Kidney tubule cell (primary cell): ENCODE data around the gene ERC2.

ENCODE experiments used
- DNase-seq: peaks from one replicate; pipeline ENCODE4 v3.0.0-alpha.2; 2018; ENCODE audit warnings: low spot score

Gene ERC2

DNA sequence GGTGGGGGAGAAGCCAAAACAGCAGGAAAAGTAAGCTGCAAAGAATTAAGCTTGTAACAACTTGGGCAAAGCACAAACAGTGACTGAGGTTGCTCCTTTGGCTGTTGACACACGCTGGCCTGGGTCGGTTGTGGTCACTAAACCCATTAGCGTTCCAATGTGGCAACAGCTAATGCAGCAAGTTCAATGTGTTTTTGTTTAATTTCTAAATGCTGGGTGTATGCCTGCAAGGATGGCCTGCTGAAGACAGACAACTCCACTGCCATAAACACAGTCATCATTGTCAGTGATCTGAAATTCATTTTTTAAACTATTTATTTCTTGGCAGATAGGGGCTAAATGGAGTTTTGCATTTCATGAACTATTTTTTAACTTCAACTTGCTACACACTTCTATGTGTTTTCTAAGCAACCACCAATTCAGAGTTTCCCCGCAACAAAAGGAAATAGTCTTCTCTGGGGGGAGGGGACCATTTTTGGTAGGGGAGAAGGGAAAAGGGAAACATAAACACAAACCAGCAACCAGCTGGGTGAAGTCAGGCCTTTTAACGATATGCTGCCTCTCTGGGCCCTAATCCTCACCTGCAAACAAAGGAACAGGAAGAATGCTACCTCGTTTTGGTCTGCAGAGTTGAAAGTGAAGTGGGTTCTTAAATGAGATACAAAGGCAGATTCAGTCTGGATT is 946.4 kb downstream of the ERC2 start:
- no peak for DNase-seq

GRCh38 chr3:55521064-55521737 is 947.1 kb downstream of the ERC2 start:
- DNase-seq = no peak

DNA sequence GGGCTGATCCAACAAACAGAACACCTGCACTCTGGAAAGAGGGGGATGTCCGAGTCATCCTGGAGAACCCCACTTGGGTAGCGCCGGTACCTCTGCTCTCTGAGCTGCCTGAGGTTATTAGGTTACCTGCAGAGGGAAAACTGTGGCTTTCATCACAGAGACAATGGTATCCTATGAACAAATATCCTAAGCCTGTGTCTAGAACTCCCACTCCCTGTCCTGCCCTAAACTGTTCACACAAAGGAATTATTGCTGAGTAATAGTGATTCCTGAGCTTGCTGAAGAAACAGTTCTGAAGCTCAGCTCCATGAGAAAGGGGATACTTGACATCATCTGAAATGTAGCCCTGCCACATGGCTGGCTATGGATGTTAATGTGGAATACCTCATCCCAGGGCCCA is 949.2 kb downstream of the ERC2 start:
- DNase-seq = peak; percentile 63

DNA sequence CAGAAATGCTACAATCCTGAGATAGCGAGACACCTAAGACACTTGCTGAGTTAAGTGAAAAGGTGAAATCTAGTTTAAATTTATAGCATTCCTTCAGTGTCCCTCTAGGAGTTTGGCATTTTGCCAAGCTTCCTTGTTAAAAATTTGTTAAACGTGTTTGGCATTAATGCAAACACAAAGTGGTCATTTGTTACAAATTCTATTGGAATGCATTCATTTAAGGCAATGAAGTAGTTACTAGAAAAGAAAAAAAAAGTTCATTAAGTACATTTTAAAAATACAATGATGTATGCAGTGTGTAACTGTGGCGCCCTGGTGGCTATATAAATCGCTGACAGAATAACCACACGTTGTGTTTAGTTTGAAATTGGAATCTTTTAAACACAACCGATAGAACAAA is 949.8 kb downstream of the ERC2 start:
- DNase-seq = peak; percentile 84

- no peak for DNase-seq
These were observed 951.8 kb downstream of the ERC2 start for GRCh38 chr3:55516392-55517030.

GRCh38 chr3:55515550-55516246 is 952.6 kb downstream of the ERC2 start:
- DNase-seq = no peak

DNA sequence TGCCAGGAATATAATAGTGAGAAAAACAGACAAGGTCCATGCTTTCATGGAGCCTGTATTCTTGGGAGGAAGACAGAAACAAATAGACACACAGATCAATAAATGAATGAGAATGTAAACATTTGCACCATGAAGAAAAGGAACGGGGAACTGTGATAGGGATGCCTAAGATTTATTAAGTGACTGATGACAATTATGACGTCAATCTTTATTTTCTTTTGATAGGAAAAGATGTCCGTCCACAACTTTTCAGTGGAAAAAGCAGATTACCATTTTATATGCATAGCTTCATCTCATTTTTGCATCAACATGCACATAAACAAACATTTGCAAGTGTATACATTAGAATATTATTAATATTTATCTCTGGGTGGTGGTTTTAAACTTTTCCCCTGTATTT is 953.3 kb downstream of the ERC2 start:
- no peak for DNase-seq

DNA sequence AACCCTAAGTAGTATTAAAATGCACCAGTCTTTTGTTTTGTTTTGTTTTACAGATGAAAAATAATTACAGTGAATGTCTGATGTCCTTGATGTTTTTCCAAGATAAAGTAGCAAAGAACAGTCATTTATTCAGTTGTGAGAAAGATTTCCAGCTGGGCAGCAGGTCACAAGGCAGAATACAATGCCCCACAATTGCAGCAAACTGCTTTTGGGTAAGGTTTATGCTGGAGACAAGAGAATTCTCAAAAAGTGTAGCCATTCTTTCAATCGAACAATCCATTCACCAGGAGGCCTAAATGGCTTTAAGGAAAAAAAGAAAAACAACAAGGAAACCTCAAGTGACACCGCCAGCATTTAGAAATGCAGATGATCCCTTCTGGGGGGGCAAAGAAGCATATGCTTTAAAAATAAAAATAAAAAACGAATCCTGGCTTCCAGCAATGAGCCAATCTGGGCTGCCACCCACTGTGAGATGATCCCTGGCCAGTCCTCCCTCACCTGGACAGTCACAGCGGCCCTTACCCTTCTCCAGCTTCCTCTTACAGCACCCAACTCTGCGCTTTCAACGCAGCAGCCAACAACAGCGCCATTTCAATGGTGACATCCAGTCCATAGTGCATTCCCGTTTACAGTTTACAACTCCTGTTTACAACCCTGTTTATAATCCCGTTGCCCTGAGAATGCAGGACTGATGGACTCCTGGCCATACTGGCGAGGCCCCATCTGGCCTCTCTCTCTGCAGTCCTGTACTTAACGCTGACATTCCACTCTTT is 955.5 kb downstream of the ERC2 start:
- DNase-seq = no peak

GRCh38 chr3:55511895-55512570 is 956.2 kb downstream of the ERC2 start:
- DNase-seq = no peak

- DNase-seq = no peak
These were observed 959.9 kb downstream of the ERC2 start for GRCh38 chr3:55508335-55508734.

GRCh38 chr3:55507808-55508207 is 960.5 kb downstream of the ERC2 start:
- no peak for DNase-seq

GRCh38 chr3:55505776-55506175 is 962.5 kb downstream of the ERC2 start:
- DNase-seq = no peak

- DNase-seq = peak; percentile 50
These were observed 963.2 kb downstream of the ERC2 start for GRCh38 chr3:55505102-55505501.

GRCh38 chr3:55501905-55502304 is 966.4 kb downstream of the ERC2 start:
- peak; percentile 52 for DNase-seq

GRCh38 chr3:55500555-55501330 is 967.5 kb downstream of the ERC2 start:
- DNase-seq = peak; percentile 87

DNA sequence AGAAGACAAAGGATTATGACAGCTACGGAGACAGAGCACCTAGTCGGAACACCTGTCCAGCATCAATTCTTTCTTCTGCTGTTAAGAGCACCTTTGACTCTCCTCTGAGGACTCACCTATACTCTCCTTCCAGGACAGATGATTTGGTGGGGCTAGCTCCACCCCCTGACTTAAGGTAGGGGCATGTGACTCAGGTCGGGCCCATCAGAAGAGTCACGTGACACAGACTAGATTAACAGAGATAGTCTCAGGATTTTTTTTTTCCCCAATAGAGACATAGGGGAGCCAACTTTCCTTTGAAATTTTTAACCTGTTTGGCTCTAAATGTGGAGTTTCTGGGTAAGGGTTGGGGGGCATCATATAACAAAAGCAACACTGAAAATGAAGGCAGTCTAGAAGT is 969.7 kb downstream of the ERC2 start:
- DNase-seq = no peak

GRCh38 chr3:55497250-55497649 is 971.0 kb downstream of the ERC2 start:
- no peak for DNase-seq

- peak; percentile 31 for DNase-seq
These were observed 973.3 kb downstream of the ERC2 start for GRCh38 chr3:55494976-55495375.

DNA sequence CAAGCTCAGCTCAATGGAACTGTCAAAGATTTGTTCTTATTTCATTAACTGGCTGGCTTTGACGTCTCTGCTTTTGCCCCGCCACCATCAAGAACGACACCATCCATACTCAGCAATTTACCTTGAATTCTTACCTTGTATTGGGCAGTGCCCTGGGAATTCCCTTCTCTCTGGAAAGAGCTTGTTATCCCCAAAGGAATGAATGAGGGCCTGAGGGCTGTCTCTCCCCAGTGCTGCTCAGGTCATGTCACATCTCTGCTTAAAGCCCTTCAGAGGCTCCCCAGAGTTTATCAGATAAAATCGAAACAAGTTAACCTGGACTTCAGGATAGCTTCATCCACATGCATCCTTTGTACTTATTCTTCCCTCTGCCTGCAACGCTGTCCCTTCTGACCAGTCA is 975.3 kb downstream of the ERC2 start:
- no peak for DNase-seq

- DNase-seq = no peak
These were observed 976.9 kb downstream of the ERC2 start for GRCh38 chr3:55491296-55491816.
